C4-2B (cell line): ENCODE data around the gene TNS1.

Experiments used
- H3K27ac ChIP-seq: fragments of 450-650 bp; 2 replicates; pipeline ENCODE4 v1.5.1; 2017
- ZFX ChIP-seq: fragments of 450-650 bp; IDR thresholded peaks from 2 replicates; pipeline ENCODE4 v1.6.1; 2017
- TF ChIP-seq, protein P1 (sequence below): fragments of 450-650 bp; conservative IDR thresholded peaks from 2 replicates; pipeline ENCODE4 v1.5.1; 2017; ENCODE audit warnings: mild to moderate bottlenecking

TNS1 gene

DNA sequence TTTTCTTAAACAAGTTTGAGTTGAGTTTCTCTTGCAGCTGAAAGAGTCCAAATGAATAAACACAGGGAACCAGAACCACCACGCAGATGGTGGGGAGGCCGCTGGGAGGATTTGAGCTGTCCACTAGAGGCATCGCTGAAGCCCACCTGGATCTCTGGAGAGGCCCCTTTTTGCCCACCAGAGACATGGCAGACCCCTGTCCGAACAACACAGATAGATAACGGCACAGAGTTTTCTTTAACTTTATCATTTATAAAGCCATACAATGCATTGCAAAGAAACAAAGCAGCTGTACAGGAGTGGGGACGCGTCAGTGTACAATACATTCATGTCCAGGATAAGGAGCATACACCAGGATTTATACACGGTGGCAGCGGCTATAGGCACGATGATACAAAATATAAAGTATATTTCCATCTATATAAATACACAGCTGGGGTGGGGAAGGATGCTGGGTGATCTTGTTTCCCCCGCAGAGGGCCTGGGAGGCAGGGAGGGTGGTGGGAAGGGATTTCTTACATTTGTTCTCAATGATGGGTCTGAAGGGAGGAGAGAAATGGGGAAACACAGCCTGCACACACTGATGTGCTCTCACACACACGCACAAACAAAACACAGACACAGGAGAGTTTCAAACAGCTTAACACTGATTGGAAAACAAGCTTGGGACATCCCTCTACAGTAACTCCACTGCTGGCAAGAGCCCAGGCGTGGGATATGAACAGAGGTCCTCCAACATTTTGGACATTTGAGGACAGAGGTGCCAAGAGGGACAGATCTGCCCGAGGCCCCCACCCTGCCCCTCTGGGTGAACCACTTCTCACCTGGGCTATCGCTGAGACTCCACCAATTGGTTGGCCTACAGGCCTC lies 203.0 kb downstream of the TNS1 start:
- TF ChIP-seq, protein P1, sequence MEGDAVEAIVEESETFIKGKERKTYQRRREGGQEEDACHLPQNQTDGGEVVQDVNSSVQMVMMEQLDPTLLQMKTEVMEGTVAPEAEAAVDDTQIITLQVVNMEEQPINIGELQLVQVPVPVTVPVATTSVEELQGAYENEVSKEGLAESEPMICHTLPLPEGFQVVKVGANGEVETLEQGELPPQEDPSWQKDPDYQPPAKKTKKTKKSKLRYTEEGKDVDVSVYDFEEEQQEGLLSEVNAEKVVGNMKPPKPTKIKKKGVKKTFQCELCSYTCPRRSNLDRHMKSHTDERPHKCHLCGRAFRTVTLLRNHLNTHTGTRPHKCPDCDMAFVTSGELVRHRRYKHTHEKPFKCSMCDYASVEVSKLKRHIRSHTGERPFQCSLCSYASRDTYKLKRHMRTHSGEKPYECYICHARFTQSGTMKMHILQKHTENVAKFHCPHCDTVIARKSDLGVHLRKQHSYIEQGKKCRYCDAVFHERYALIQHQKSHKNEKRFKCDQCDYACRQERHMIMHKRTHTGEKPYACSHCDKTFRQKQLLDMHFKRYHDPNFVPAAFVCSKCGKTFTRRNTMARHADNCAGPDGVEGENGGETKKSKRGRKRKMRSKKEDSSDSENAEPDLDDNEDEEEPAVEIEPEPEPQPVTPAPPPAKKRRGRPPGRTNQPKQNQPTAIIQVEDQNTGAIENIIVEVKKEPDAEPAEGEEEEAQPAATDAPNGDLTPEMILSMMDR: no peak
- no peak for TF ChIP-seq ZFX

DNA sequence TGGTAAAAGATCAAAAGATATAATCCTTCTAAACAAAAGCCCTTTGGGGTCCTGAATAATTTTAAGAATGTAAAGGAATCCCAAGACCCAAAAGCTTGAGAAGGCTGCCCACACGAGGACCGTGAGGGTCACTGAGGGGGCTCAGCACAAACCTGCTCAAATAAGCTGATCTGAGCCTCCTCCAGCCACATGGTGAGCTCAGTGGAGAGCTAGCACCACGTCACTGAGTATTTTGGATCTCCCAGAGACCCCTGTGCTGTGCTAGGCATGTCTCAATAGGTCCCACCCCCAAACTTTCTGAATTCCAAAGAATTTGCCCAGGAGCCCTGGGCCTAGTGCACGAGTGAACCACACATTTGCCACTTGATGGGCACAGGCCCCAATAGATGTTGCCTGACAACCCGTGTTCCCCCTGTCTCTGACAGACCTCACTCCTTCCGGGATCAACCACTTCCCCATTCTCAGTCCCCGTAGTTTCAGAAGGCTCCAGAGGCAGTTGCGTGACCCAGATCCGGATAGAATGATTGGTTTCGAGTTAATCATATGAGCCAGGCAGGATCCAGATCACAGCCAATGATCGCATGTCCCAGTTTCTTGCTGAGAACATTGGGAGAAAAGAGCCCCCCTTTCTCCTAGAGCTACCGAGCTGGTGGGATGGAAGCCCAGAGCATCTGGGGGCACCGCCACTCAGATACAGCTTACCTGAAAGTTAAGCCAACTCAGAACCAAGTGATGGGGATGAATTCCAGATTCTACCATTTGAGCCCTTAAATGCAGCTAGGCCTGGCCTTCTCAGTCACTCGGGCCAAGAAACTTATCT lies 203.8 kb downstream of the TNS1 start:
- H3K27ac ChIP-seq: no peak overlapping the region
- TF ChIP-seq, protein P1: no peak
- no peak for TF ChIP-seq ZFX

More for the DNA sequence above, 203.0 kb downstream of the TNS1 start:
- H3K27ac ChIP-seq: no peak overlapping the region

DNA sequence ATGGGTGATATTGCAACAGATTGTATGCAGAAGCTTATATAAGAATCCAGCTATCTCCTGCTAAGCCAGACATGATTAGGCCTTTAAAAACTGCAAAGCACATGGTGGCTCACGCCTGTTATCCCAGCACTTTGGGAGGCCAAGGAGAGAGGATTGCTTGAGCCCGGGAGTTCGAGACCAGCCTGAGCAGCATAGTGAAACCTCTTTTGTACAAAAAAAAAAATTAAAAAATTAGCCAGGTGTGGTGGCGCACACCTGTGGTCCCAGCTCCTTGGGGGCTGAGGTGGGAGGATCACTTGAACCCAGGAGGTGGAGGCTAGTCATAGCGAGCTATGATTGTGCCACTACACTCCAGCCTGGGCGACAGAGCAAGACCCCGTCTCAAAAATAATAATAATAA lies 204.6 kb downstream of the TNS1 start:
- no peak for TF ChIP-seq ZFX
- TF ChIP-seq, protein P1: no peak

DNA sequence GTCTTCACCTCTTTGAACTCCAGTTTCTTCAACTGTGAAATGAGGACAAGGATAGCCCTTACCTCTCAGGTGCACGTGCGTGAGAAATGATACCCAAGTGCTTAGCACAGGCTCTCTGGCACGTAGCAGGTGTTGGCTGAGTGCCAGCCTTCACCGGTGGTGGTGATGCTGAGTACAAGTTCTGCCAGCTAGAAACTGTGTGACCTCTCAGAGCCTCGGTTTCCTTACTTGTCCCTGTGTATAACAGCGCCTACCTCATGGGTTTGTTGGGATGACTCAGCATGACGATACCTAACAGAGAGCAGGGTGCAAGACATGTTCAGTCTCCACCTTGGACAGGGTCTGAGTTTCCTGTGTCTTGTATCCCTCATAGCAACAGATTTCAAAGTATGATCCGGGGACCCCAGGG lies 205.1 kb downstream of the TNS1 start:
- no peak overlapping the region for H3K27ac ChIP-seq
- no peak for TF ChIP-seq ZFX
- TF ChIP-seq, protein P1: no peak

More for the DNA sequence above, 204.6 kb downstream of the TNS1 start:
- H3K27ac ChIP-seq: no peak overlapping the region

DNA sequence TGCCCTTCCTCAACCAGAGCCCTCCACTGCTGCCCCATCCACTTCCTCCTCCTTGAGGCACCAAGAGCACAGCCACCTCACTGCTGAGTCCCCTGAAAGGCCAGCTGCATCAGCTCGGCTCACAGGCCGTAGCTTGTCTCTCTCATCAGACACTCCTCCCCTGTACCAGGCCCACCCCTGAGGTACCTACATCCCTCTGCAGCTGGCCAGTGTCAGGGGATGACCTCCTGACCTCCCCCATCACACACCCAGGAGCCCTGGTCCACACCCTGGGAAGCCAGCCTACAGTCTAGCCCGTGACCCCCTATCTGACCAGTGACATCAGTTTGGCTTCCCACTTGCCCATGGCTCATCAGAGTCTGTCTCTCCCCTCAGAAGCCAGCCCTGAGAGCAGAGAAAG lies 205.6 kb downstream of the TNS1 start:
- no peak overlapping the region for H3K27ac ChIP-seq
- TF ChIP-seq, protein P1: no peak
- TF ChIP-seq ZFX: no peak

DNA sequence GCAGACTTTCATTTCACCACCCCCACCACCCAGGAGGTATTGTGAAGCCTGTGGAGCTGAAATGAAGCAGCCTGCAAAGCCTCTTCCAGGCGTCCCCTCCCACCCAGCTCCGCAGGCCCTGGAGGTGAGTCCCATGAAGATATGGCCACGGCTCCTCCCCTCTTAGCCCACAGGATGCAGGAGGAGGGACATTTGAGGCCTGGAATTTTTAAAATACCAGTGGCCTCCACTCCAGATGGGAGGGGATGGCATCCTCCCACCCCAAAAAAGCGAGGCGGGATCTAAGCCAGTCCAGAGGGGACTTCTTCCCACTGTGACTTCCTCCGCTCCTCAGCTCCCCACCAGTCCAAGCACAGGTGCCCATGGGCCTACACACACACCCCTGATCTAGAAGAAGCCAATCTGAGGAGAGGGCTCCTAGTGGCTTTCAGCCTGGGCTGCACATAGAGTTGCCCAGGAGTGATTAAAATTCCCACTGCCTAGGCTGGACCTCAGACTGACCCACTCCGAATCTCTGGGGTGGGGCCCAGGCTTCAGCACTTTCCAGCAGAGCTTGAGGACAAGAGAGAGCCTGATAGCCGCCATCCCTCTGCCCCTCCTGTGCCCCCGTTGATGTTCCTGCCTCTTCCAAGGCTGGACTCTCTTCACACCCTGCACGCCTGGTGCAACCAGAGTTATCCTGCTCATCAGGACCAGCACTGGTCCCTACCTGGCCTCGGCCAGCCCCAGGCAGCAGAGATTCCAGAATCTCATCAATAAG lies 206.9 kb downstream of the TNS1 start:
- H3K27ac ChIP-seq: no peak overlapping the region
- no peak for TF ChIP-seq ZFX
- TF ChIP-seq, protein P1: no peak
